Measurements from ENCODE around the gene POLA1.

GRCh38 chrX:24956828-24957227 lies 263.1 kb downstream of the POLA1 start:
- no peak for TF ChIP-seq USF1 (IDR thresholded peaks at IDR 0.05)
- TF ChIP-seq CREB1 (IDR thresholded peaks at IDR 0.05; ENCODE audit: low read depth), result no peak
- TF ChIP-seq NFIC (IDR thresholded peaks at IDR 0.05), result no peak
- no peak for TF ChIP-seq MAX (IDR thresholded peaks at IDR 0.05)
- TF ChIP-seq ZBTB7A (IDR thresholded peaks at IDR 0.05; ENCODE audit: low read depth), result no peak
- no peak for TF ChIP-seq EP300 (IDR thresholded peaks at IDR 0.05; ENCODE audit: borderline replicate concordance)
- no peak for TF ChIP-seq TAF1 (IDR thresholded peaks at IDR 0.05; ENCODE audit: low read depth)
- TF ChIP-seq FOXM1 (IDR thresholded peaks at IDR 0.05; ENCODE audit: borderline replicate concordance, low read depth), result no peak

All from Ishikawa (cell line).